ENCODE data around the gene C9orf153. TPM values are rescaled to one million over a fixed set of nuclear protein-coding genes. Genes with fewer than 3 reads are reported as not detected.

The C9orf153 gene
- total and polyA plus RNA-seq, 2 of the 13 experiments (the other 11 are each of a cell fraction or from before 2014, with no cell fraction given), result 0.17 to 0.44 TPM

- TF ChIP-seq ZNF512B (CRISPR knock-in tag; IDR thresholded peaks at IDR 0.05; ENCODE audit: borderline replicate concordance) (no peak), ZNF670 (CRISPR knock-in tag; IDR thresholded peaks at IDR 0.05; ENCODE audit: borderline replicate concordance) (peak; percentile 87), ZIK1 (CRISPR knock-in tag; IDR thresholded peaks at IDR 0.05; ENCODE audit: borderline replicate concordance, low read depth) (peak; percentile 18; the same call in 1 of the 2 replicates), SRF (IDR thresholded peaks at IDR 0.05; ENCODE audit: low read depth, low read length) (no peak), KDM5B (CRISPR knock-in tag; IDR thresholded peaks at IDR 0.05; ENCODE audit: borderline replicate concordance) (peak; percentile 30; the same call in 1 of the 2 replicates), ZNF614 (CRISPR knock-in tag; IDR thresholded peaks at IDR 0.05; ENCODE audit: borderline replicate concordance) (peak; percentile 18; the same call in 1 of the 2 replicates), ARNTL (CRISPR knock-in tag; IDR thresholded peaks at IDR 0.05) (peak; percentile 80), ZNF768 (CRISPR knock-in tag; IDR thresholded peaks at IDR 0.05) (peak; percentile 62; the same call in 1 of the 2 replicates), RAD51 (IDR thresholded peaks at IDR 0.05; ENCODE audit: borderline replicate concordance) (no peak), TOE1 (CRISPR knock-in tag; IDR thresholded peaks at IDR 0.05) (no peak), MAZ (IDR thresholded peaks at IDR 0.05; ENCODE audit: borderline replicate concordance, low read depth, low read length) (no peak; the same call in 1 of the 2 replicates), MAZ (CRISPR knock-in tag; IDR thresholded peaks at IDR 0.05; ENCODE audit: low read depth) (peak; percentile 80), SETDB1 (CRISPR knock-in tag; IDR thresholded peaks at IDR 0.05; ENCODE audit: borderline replicate concordance) (no peak), TRAFD1 (CRISPR knock-in tag; IDR thresholded peaks at IDR 0.05; ENCODE audit: borderline replicate concordance) (no peak), ZNF18 (CRISPR knock-in tag; IDR thresholded peaks at IDR 0.05; ENCODE audit: insufficient replicate concordance) (peak; percentile 84), ZNF607 (CRISPR knock-in tag; IDR thresholded peaks at IDR 0.05; ENCODE audit: borderline replicate concordance) (no peak; the same call in 1 of the 2 replicates)
- TF ChIP-seq, protein P1, sequence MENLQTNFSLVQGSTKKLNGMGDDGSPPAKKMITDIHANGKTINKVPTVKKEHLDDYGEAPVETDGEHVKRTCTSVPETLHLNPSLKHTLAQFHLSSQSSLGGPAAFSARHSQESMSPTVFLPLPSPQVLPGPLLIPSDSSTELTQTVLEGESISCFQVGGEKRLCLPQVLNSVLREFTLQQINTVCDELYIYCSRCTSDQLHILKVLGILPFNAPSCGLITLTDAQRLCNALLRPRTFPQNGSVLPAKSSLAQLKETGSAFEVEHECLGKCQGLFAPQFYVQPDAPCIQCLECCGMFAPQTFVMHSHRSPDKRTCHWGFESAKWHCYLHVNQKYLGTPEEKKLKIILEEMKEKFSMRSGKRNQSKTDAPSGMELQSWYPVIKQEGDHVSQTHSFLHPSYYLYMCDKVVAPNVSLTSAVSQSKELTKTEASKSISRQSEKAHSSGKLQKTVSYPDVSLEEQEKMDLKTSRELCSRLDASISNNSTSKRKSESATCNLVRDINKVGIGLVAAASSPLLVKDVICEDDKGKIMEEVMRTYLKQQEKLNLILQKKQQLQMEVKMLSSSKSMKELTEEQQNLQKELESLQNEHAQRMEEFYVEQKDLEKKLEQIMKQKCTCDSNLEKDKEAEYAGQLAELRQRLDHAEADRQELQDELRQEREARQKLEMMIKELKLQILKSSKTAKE (CRISPR knock-in tag; IDR thresholded peaks at IDR 0.05; ENCODE audit: borderline replicate concordance), result no peak
- TF ChIP-seq, protein P2, sequence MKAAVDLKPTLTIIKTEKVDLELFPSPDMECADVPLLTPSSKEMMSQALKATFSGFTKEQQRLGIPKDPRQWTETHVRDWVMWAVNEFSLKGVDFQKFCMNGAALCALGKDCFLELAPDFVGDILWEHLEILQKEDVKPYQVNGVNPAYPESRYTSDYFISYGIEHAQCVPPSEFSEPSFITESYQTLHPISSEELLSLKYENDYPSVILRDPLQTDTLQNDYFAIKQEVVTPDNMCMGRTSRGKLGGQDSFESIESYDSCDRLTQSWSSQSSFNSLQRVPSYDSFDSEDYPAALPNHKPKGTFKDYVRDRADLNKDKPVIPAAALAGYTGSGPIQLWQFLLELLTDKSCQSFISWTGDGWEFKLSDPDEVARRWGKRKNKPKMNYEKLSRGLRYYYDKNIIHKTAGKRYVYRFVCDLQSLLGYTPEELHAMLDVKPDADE (CRISPR knock-in tag; IDR thresholded peaks at IDR 0.05), result no peak; the same call in 1 of the 2 replicates
These were observed 22.9 kb upstream of the C9orf153 start, which contains the start of gene ISCA1 (continued) for GRCh38 chr9:86282077-86282978.
